HepG2 (cell line): ENCODE measurements around the gene MOK. TPM values are rescaled to one million over a fixed set of nuclear protein-coding genes. Genes with fewer than 3 reads are reported as not detected.

Source experiments
- ARNT2 ChIP-seq: sonication (generic); formaldehyde crosslinking; IDR thresholded peaks from 2 replicates; pipeline ENCODE4 v1.8.0; 2022; ENCODE audit warnings: mild to moderate bottlenecking, low read depth, missing genetic modification reagents, moderate library complexity
- ATF7 ChIP-seq, 2 experiments: fragments of 450-650 bp in 1 of 2; sonication (generic) in 1 of 2; formaldehyde crosslinking in 1 of 2; IDR thresholded peaks; 2 replicates each; pipeline versions ENCODE4 v1.4.0 to v1.6.1; 2016 to 2020; ENCODE audit warnings: antibody characterized with exemption in 1 of 2, mild to moderate bottlenecking in 1 of 2, missing genetic modification reagents in 1 of 2
- BCL6 ChIP-seq: IDR thresholded peaks from 2 replicates; pipeline ENCODE4 v1.6.1; 2016; ENCODE audit warnings: missing genetic modification reagents, missing compliant biosample characterization
- CBFB ChIP-seq: sonication (generic); formaldehyde crosslinking; IDR thresholded peaks from 2 replicates; pipeline ENCODE4 v1.4.0; 2020; ENCODE audit warnings: missing genetic modification reagents
- FOXK1 ChIP-seq: sonication (generic); formaldehyde crosslinking; IDR thresholded peaks from 2 replicates; pipeline ENCODE4 v1.4.0; 2020; ENCODE audit warnings: low read depth, missing genetic modification reagents, borderline replicate concordance
- GPN1 ChIP-seq: sonication (generic); formaldehyde crosslinking; IDR thresholded peaks from 2 replicates; pipeline ENCODE4 v1.5.1; 2020; ENCODE audit warnings: missing genetic modification reagents, borderline replicate concordance
- NAIF1 ChIP-seq: sonication (generic); formaldehyde crosslinking; IDR thresholded peaks from 2 replicates; pipeline ENCODE4 v1.5.0; 2020; ENCODE audit warnings: mild to moderate bottlenecking, missing genetic modification reagents, borderline replicate concordance
- NKX3-1 ChIP-seq: sonication (generic); formaldehyde crosslinking; IDR thresholded peaks from 2 replicates; pipeline ENCODE4 v1.5.0; 2020; ENCODE audit warnings: missing genetic modification reagents
- STAG1 ChIP-seq: sonication (generic); formaldehyde crosslinking; IDR thresholded peaks from 2 replicates; pipeline ENCODE4 v1.4.0; 2020; ENCODE audit warnings: missing genetic modification reagents
- XRCC5 ChIP-seq: fragments of 200-400 bp; formaldehyde crosslinking; optimal IDR thresholded peaks from 2 replicates; pipeline ENCODE3; 2017; ENCODE audit warnings: mild to moderate bottlenecking, low read length
- ZMYM3 ChIP-seq: sonication (generic); formaldehyde crosslinking; IDR thresholded peaks from 2 replicates; pipeline ENCODE4 v1.5.1; 2020; ENCODE audit warnings: mild to moderate bottlenecking, missing genetic modification reagents
- ZNF124 ChIP-seq: sonication (generic); formaldehyde crosslinking; IDR thresholded peaks from 2 replicates; pipeline ENCODE4 v1.4.0; 2020; ENCODE audit warnings: missing genetic modification reagents
- ZNF160 ChIP-seq: sonication (generic); formaldehyde crosslinking; IDR thresholded peaks from 2 replicates; pipeline ENCODE4 v1.8.0; 2022; ENCODE audit warnings: mild to moderate bottlenecking, inconsistent platforms, missing genetic modification reagents
- ZNF256 ChIP-seq: sonication (generic); formaldehyde crosslinking; conservative IDR thresholded peaks from 2 replicates; pipeline ENCODE4 v1.4.0; 2020; ENCODE audit warnings: missing genetic modification reagents
- ZNF335 ChIP-seq: sonication (generic); formaldehyde crosslinking; IDR thresholded peaks from 2 replicates; pipeline ENCODE4 v1.4.0; 2020; ENCODE audit warnings: missing genetic modification reagents
- ZNF33A ChIP-seq: sonication (generic); formaldehyde crosslinking; IDR thresholded peaks from 2 replicates; pipeline ENCODE4 v1.5.1; 2020; ENCODE audit warnings: missing genetic modification reagents, mild to moderate bottlenecking, moderate library complexity, borderline replicate concordance
- polyA plus RNA-seq, 8 experiments: library from polyadenylated mRNA; depleted of rRNA in 3 of 8; stranded (reverse) in 7 of 8; unstranded in 1 of 8; fragments of >200 nt; fragmentation: Illumina TruSeq in 4 of 8; extraction: Trizol in 4 of 8; gene quantifications; 2 replicates each; pipeline versions ENCODE4 v1.2.1 to v1.2.3, GENCODE V29; 2011 to 2016; ENCODE audit warnings: low read depth in 4 of 8, missing spikeins in 1 of 8, mixed read lengths in 1 of 8; ENCODE audit not compliant: insufficient read depth in 1 of 8
- total RNA-seq, 5 experiments: library from RNA; depleted of rRNA; stranded (reverse); fragments of >200 nt; fragmentation: Illumina TruSeq; extraction: Trizol; gene quantifications; 2 replicates each; pipeline ENCODE4 v1.2.3, GENCODE V29; 2016; ENCODE audit warnings: low read depth in 1 of 5
- TF ChIP-seq, protein P1 (sequence below): sonication (generic); formaldehyde crosslinking; IDR thresholded peaks from 2 replicates; pipeline ENCODE4 v1.4.0; 2020; ENCODE audit warnings: missing genetic modification reagents, borderline replicate concordance
- TF ChIP-seq, protein P2 (sequence below), 2 experiments: fragments of 450-650 bp in 1 of 2; sonication (generic) in 1 of 2; formaldehyde crosslinking; IDR thresholded peaks; 2 replicates each; pipeline versions ENCODE4 v1.5.0 to v1.8.0; 2020 to 2022; ENCODE audit warnings: mild to moderate bottlenecking in 1 of 2, missing genetic modification reagents in 1 of 2
- TF ChIP-seq, protein P3 (sequence below): sonication (generic); formaldehyde crosslinking; IDR thresholded peaks from 2 replicates; pipeline ENCODE4 v1.8.1; 2023; ENCODE audit warnings: mild to moderate bottlenecking, moderate library complexity, missing genetic modification reagents

Gene MOK
- total and polyA plus RNA-seq, 2 of the 13 experiments (the other 11 are each of a cell fraction or from before 2014, with no cell fraction given): 15.3 to 16.9 TPM

DNA sequence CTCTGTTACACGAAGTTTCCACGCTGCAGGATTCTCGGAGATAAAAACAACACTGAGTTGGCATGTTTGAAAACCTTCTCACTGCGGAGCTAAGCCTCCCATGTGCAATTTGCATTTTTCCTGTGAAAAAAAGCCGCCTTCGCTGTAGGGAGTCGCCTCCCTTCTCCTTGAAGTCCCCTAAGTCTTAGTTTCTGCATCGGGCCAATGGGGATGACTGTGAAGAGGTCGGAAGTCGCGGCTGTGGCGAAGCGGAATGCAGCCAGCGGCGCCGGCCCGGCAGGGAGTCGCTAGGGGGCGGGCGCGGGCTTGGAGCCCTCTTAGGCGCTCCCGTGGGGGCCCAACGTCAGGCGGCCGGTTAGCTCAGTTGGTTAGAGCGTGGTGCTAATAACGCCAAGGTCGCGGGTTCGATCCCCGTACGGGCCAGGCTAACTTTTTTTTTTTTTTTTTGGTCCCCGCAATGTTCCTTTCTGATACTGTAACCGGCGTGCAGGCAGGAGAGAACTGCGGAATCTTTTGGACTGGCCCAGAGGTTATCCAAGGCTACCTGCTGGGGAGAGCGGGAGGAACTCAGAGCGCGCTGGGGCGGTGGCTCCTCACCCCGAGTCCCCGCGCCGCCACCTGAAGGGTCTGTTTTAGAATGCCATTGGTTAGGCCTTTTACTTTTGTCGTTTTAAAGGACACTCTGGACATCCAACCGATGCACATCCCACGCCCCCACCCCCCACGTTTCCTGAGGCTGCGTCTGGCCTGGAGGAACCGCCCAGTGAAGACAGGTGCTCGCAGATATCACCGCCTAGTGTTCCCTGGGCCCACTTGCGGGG, 12.0 kb upstream of the MOK start (continued):
- TF ChIP-seq, protein P1, sequence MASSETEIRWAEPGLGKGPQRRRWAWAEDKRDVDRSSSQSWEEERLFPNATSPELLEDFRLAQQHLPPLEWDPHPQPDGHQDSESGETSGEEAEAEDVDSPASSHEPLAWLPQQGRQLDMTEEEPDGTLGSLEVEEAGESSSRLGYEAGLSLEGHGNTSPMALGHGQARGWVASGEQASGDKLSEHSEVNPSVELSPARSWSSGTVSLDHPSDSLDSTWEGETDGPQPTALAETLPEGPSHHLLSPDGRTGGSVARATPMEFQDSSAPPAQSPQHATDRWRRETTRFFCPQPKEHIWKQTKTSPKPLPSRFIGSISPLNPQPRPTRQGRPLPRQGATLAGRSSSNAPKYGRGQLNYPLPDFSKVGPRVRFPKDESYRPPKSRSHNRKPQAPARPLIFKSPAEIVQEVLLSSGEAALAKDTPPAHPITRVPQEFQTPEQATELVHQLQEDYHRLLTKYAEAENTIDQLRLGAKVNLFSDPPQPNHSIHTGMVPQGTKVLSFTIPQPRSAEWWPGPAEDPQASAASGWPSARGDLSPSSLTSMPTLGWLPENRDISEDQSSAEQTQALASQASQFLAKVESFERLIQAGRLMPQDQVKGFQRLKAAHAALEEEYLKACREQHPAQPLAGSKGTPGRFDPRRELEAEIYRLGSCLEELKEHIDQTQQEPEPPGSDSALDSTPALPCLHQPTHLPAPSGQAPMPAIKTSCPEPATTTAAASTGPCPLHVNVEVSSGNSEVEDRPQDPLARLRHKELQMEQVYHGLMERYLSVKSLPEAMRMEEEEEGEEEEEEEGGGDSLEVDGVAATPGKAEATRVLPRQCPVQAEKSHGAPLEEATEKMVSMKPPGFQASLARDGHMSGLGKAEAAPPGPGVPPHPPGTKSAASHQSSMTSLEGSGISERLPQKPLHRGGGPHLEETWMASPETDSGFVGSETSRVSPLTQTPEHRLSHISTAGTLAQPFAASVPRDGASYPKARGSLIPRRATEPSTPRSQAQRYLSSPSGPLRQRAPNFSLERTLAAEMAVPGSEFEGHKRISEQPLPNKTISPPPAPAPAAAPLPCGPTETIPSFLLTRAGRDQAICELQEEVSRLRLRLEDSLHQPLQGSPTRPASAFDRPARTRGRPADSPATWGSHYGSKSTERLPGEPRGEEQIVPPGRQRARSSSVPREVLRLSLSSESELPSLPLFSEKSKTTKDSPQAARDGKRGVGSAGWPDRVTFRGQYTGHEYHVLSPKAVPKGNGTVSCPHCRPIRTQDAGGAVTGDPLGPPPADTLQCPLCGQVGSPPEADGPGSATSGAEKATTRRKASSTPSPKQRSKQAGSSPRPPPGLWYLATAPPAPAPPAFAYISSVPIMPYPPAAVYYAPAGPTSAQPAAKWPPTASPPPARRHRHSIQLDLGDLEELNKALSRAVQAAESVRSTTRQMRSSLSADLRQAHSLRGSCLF: no peak
- TF ChIP-seq ZNF160 (CRISPR knock-in tag): peak; percentile 71
- TF ChIP-seq ZNF33A: peak; percentile 66; the same call in 1 of the 2 replicates
- TF ChIP-seq CBFB (CRISPR knock-in tag): peak; percentile 90
- TF ChIP-seq, protein P2, sequence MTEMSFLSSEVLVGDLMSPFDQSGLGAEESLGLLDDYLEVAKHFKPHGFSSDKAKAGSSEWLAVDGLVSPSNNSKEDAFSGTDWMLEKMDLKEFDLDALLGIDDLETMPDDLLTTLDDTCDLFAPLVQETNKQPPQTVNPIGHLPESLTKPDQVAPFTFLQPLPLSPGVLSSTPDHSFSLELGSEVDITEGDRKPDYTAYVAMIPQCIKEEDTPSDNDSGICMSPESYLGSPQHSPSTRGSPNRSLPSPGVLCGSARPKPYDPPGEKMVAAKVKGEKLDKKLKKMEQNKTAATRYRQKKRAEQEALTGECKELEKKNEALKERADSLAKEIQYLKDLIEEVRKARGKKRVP (CRISPR knock-in tag; IDR thresholded peaks at IDR 0.05): 0 out of 4 replicates have a peak, but pooled peaks of 1 of the 2 experiments have one; percentile 32
- TF ChIP-seq ZMYM3 (CRISPR knock-in tag): peak; percentile 77
- peak; percentile 87 for TF ChIP-seq XRCC5
- peak; percentile 43; the same call in 1 of the 2 replicates for TF ChIP-seq BCL6 (CRISPR knock-in tag)
- TF ChIP-seq, protein P3, sequence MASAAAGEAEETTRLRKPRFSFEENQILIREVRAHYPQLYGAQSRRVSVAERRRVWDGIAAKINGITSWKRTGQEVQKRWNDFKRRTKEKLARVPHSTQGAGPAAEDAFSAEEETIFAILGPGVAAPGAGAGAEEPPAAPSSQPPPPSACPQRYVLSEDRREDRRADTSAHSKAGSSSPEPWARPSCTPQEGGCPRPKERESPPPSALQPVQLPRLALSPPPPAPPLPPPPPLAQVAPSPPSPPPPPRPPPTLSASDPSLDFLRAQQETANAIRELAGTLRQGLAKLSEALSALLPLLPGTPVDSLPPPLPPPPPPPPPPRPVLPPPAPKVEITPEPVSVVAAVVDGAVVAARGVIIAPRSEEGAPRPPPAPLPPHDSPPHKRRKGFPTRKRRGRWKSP (CRISPR knock-in tag): peak; percentile 26; the same call in 1 of the 2 replicates
- TF ChIP-seq GPN1: no peak
- peak; percentile 30; the same call in 1 of the 2 replicates for TF ChIP-seq ARNT2 (CRISPR knock-in tag)
- TF ChIP-seq ZNF124 (CRISPR knock-in tag): peak; percentile 89
- no peak for TF ChIP-seq NAIF1 (CRISPR knock-in tag)
- no peak for TF ChIP-seq ZNF335
- TF ChIP-seq STAG1 (CRISPR knock-in tag): no peak
- peak; percentile 79 for TF ChIP-seq FOXK1 (CRISPR knock-in tag)
- TF ChIP-seq ZNF256 (CRISPR knock-in tag): 0 out of 2 replicates have a peak, but pooled peaks have one; percentile 39
- no peak for TF ChIP-seq ATF7 (IDR thresholded peaks at IDR 0.05)
- peak; percentile 62; the same call in 1 of the 2 replicates for TF ChIP-seq ATF7 (CRISPR knock-in tag; IDR thresholded peaks at IDR 0.05)
- TF ChIP-seq NKX3-1 (CRISPR knock-in tag): peak; percentile 49; the same call in 1 of the 2 replicates
